Astrocyte (in vitro differentiated cells and primary cell): Measurements from ENCODE around the gene SVOPL. TPM values are rescaled to one million over a fixed set of nuclear protein-coding genes. Genes with fewer than 3 reads are reported as not detected.

ENCODE experiments used
- DNase-seq: peaks from one replicate; pipeline ENCODE4 v3.0.0-alpha.2; 2010; ENCODE audit warnings: low read depth
- FAIRE-seq: peaks from 2 replicates; lab custom pipeline; 2011; peaks lifted over from hg19 to GRCh38; lab: Jason Lieb, UNC
- H2AFZ ChIP-seq: 2 replicates; pipeline ENCODE4 v1.6.0; 2012; ENCODE audit warnings: low read depth, low read length, inconsistent platforms
- H3K27ac ChIP-seq: 2 replicates; pipeline ENCODE4 v1.5.1; 2011; ENCODE audit warnings: low read depth, low read length, inconsistent platforms
- H3K27me3 ChIP-seq: 2 replicates; pipeline ENCODE4 v1.6.0; 2011; ENCODE audit warnings: low read length, inconsistent platforms; ENCODE audit not compliant: insufficient read depth
- H3K36me3 ChIP-seq: 2 replicates; pipeline ENCODE4 v1.5.1; 2011; ENCODE audit warnings: low read length, inconsistent platforms; ENCODE audit not compliant: insufficient read depth
- H3K4me1 ChIP-seq: 2 replicates; pipeline ENCODE4 v1.5.1; 2011; ENCODE audit warnings: low read length, inconsistent platforms; ENCODE audit not compliant: insufficient read depth
- H3K4me2 ChIP-seq: 2 replicates; pipeline ENCODE4 v1.6.0; 2012; ENCODE audit warnings: low read length, inconsistent platforms
- H3K4me3 ChIP-seq: 2 replicates; pipeline ENCODE4 v1.5.1; 2011; ENCODE audit warnings: low read depth, mild to moderate bottlenecking, low read length, inconsistent platforms; ENCODE audit not compliant: insufficient read depth
- H3K79me2 ChIP-seq: 2 replicates; pipeline ENCODE4 v1.6.0; 2012; ENCODE audit warnings: mild to moderate bottlenecking, low read length, inconsistent platforms; ENCODE audit not compliant: insufficient read depth
- H3K9ac ChIP-seq: 2 replicates; pipeline ENCODE4 v1.6.0; 2012; ENCODE audit warnings: mild to moderate bottlenecking, low read length, inconsistent platforms
- H3K9me3 ChIP-seq: 2 replicates; pipeline ENCODE4 v1.5.1; 2012; ENCODE audit warnings: low read depth, mild to moderate bottlenecking, low read length, inconsistent platforms; ENCODE audit not compliant: insufficient read depth
- H4K20me1 ChIP-seq: 2 replicates; pipeline ENCODE4 v1.6.0; 2012; ENCODE audit warnings: low read length, inconsistent platforms; ENCODE audit not compliant: insufficient read depth
- H3K27ac Mint-ChIP-seq: one replicate; pipeline ENCODE4 v1.8.0; 2021; ENCODE audit warnings: mild to moderate bottlenecking, mixed read lengths; ENCODE audit not compliant: unreplicated experiment
- H3K27me3 Mint-ChIP-seq: one replicate; pipeline ENCODE4 v1.8.0; 2021; ENCODE audit warnings: low read depth, mixed read lengths; ENCODE audit not compliant: unreplicated experiment
- H3K36me3 Mint-ChIP-seq: one replicate; pipeline ENCODE4 v1.8.0; 2021; ENCODE audit warnings: low read depth, mixed read lengths; ENCODE audit not compliant: unreplicated experiment
- H3K4me1 Mint-ChIP-seq: one replicate; pipeline ENCODE4 v1.8.0; 2021; ENCODE audit warnings: low read depth, mixed read lengths; ENCODE audit not compliant: unreplicated experiment
- H3K4me3 Mint-ChIP-seq: one replicate; pipeline ENCODE4 v1.8.0; 2021; ENCODE audit warnings: mild to moderate bottlenecking, moderate library complexity, mixed read lengths; ENCODE audit not compliant: unreplicated experiment
- H3K9me3 Mint-ChIP-seq: one replicate; pipeline ENCODE4 v1.8.0; 2021; ENCODE audit warnings: mild to moderate bottlenecking, mixed read lengths; ENCODE audit not compliant: unreplicated experiment
- CTCF ChIP-seq: IDR thresholded peaks from 2 replicates; pipeline ENCODE4 v1.5.1; 2011; ENCODE audit warnings: low read depth, mild to moderate bottlenecking, inconsistent platforms, low read length, moderate library complexity; ENCODE audit not compliant: insufficient read depth
- EZH2 ChIP-seq: IDR thresholded peaks from 2 replicates; pipeline ENCODE4 v1.6.1; 2012; ENCODE audit warnings: mild to moderate bottlenecking, low read length, inconsistent platforms; ENCODE audit not compliant: insufficient read depth
- total RNA-seq: library from RNA; stranded (reverse); gene quantifications from 2 replicates; pipeline ENCODE4 v1.2.1, GENCODE V29; 2021

The SVOPL gene
- total RNA-seq, 1 donor from 2014 or later, result 0.34 TPM

GRCh38 chr7:138581065-138581464, 120.1 kb downstream of the SVOPL start:
- no peak overlapping the region for H3K9ac ChIP-seq
- DNase-seq (no peak), FAIRE-seq (no peak)
- no peaks in the 10 kb centered on the region for H4K20me1 ChIP-seq
- H3K9me3 Mint-ChIP-seq, result no peaks in the 10 kb centered on the region
- no peak overlapping the region for H3K4me3 Mint-ChIP-seq
- H2AFZ ChIP-seq, result no peak overlapping the region
- H3K27me3 ChIP-seq, result no peaks in the 10 kb centered on the region
- no peak for TF ChIP-seq CTCF
- no peak for TF ChIP-seq EZH2
- H3K27ac Mint-ChIP-seq, result no peak overlapping the region
- H3K79me2 ChIP-seq, result no peaks in the 10 kb centered on the region
- no peaks in the 10 kb centered on the region for H3K4me1 ChIP-seq
- H3K4me2 ChIP-seq, result no peak overlapping the region
- no peaks in the 10 kb centered on the region for H3K9me3 ChIP-seq
- H3K4me1 Mint-ChIP-seq, result peaks cover 13% of the 10 kb centered on the region
- H3K4me3 ChIP-seq, result no peak overlapping the region
- H3K36me3 Mint-ChIP-seq, result peaks cover 14% of the 10 kb centered on the region
- H3K27ac ChIP-seq, result no peak overlapping the region
- peaks cover 22% of the 10 kb centered on the region for H3K36me3 ChIP-seq
- no peaks in the 10 kb centered on the region for H3K27me3 Mint-ChIP-seq

GRCh38 chr7:138579671-138580070, 121.5 kb downstream of the SVOPL start:
- DNase-seq (no peak), FAIRE-seq (no peak)
- no peak overlapping the region for H3K27ac Mint-ChIP-seq
- no peaks in the 10 kb centered on the region for H3K9me3 Mint-ChIP-seq
- H3K4me3 ChIP-seq, result no peak overlapping the region
- no peak overlapping the region for H3K27ac ChIP-seq
- H3K4me1 Mint-ChIP-seq, result peaks cover 9% of the 10 kb centered on the region
- peaks cover 18% of the 10 kb centered on the region for H3K36me3 ChIP-seq
- H4K20me1 ChIP-seq, result no peaks in the 10 kb centered on the region
- no peaks in the 10 kb centered on the region for H3K9me3 ChIP-seq
- no peak overlapping the region for H3K4me3 Mint-ChIP-seq
- no peaks in the 10 kb centered on the region for H3K4me1 ChIP-seq
- no peak overlapping the region for H3K4me2 ChIP-seq
- no peaks in the 10 kb centered on the region for H3K27me3 ChIP-seq
- peaks cover 16% of the 10 kb centered on the region for H3K36me3 Mint-ChIP-seq
- no peaks in the 10 kb centered on the region for H3K79me2 ChIP-seq
- TF ChIP-seq CTCF (no peak), EZH2 (no peak)
- no peak overlapping the region for H2AFZ ChIP-seq
- no peak overlapping the region for H3K9ac ChIP-seq
- no peaks in the 10 kb centered on the region for H3K27me3 Mint-ChIP-seq

- Histone ChIP-seq H3K4me1 (no peaks in the 10 kb centered on the region), H3K79me2 (no peaks in the 10 kb centered on the region), H3K27me3 (no peaks in the 10 kb centered on the region), H3K27ac (no peak overlapping the region), H3K9ac (no peak overlapping the region), H3K36me3 (peaks cover 18% of the 10 kb centered on the region), H3K4me3 (no peak overlapping the region), H3K9me3 (no peaks in the 10 kb centered on the region), H4K20me1 (no peaks in the 10 kb centered on the region), H3K4me2 (no peak overlapping the region), H2AFZ (no peak overlapping the region)
- Mint-ChIP-seq H3K36me3 (peaks cover 18% of the 10 kb centered on the region), H3K27me3 (no peaks in the 10 kb centered on the region), H3K4me1 (peaks cover 4% of the 10 kb centered on the region), H3K4me3 (no peak overlapping the region), H3K27ac (no peak overlapping the region), H3K9me3 (no peaks in the 10 kb centered on the region)
- FAIRE-seq (no peak), DNase-seq (no peak)
- TF ChIP-seq CTCF (no peak), EZH2 (no peak)
These were observed 122.0 kb downstream of the SVOPL start for GRCh38 chr7:138579136-138579535.
